Astrocyte of the cerebellum (primary cell): Measurements from ENCODE around the gene TPST1.

Experiments used
- DNase-seq: peaks from one replicate; pipeline ENCODE4 v3.0.0-alpha.2; 2011; ENCODE audit warnings: low read depth
- H3K4me3 ChIP-seq: 2 replicates; pipeline ENCODE4 v1.5.1; 2011; ENCODE audit warnings: mild to moderate bottlenecking, low read depth, low read length, moderate library complexity
- in situ Hi-C: cut with HindIII; loops from 2 replicates; pipeline ENCODE4 v1.10.0; 2017; ENCODE audit warnings: low sequenced_read_pairs
- TF ChIP-seq, protein P1 (sequence below): IDR thresholded peaks from 2 replicates; pipeline ENCODE4 v1.5.1; 2012; ENCODE audit warnings: low read length, low read depth, moderate library complexity, mild to moderate bottlenecking; ENCODE audit errors: missing control alignments

Gene TPST1

DNA sequence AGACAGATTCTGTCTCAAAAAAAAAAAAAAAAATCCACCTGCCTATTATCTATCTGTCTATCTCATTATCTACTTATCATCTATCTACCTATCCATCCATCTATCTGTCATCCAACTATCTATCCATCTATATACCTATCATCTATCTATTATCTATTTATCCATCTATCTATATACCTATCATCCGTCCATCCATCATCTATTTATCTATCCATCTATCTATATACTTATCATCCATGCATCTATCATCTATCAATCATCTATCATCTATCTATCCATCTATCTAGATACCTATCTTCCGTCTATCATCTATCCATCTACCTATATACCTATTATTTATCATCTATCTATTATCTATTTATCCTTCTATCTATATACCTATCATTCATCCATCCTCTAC is 16.5 kb upstream of the TPST1 start:
- DNase-seq = no peak
- TF ChIP-seq, protein P1, sequence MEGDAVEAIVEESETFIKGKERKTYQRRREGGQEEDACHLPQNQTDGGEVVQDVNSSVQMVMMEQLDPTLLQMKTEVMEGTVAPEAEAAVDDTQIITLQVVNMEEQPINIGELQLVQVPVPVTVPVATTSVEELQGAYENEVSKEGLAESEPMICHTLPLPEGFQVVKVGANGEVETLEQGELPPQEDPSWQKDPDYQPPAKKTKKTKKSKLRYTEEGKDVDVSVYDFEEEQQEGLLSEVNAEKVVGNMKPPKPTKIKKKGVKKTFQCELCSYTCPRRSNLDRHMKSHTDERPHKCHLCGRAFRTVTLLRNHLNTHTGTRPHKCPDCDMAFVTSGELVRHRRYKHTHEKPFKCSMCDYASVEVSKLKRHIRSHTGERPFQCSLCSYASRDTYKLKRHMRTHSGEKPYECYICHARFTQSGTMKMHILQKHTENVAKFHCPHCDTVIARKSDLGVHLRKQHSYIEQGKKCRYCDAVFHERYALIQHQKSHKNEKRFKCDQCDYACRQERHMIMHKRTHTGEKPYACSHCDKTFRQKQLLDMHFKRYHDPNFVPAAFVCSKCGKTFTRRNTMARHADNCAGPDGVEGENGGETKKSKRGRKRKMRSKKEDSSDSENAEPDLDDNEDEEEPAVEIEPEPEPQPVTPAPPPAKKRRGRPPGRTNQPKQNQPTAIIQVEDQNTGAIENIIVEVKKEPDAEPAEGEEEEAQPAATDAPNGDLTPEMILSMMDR = no peak
- no peak overlapping the region for H3K4me3 ChIP-seq
- in situ Hi-C loops = no loop called here

GRCh38 chr7:66189695-66190503 is 15.2 kb upstream of the TPST1 start:
- H3K4me3 ChIP-seq = no peak overlapping the region
- TF ChIP-seq, protein P1 = no peak
- DNase-seq = no peak
- in situ Hi-C loops = no loop called here

DNA sequence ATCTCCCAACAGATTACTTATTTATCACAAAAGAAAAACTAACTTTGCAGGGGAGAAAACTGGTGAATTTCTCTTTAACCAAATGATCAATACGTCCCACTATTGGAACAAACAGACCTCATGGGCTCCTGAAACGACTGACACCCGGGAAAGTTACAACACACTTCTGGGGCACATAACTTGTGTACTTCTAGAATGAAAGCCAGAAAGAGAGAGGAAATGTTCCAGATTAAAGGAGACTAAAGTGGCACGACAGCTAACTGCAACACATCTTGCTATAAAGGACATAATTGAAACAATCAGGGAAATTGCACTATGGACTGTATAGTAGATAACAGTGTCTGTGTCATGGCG is 14.7 kb upstream of the TPST1 start:
- in situ Hi-C loops = no loop called here
- DNase-seq = no peak
- TF ChIP-seq, protein P1 = no peak
- no peak overlapping the region for H3K4me3 ChIP-seq

GRCh38 chr7:66193146-66193725 is 11.9 kb upstream of the TPST1 start:
- DNase-seq = no peak
- in situ Hi-C loops = no loop called here
- H3K4me3 ChIP-seq = no peak overlapping the region
- TF ChIP-seq, protein P1 = no peak

- TF ChIP-seq, protein P1 = no peak
- in situ Hi-C loops = no loop called here
- no peak overlapping the region for H3K4me3 ChIP-seq
- DNase-seq = no peak
Observed at GRCh38 chr7:66198469-66198868, 6.7 kb upstream of the TPST1 start.

- in situ Hi-C loops = no loop called here
- DNase-seq = no peak
- TF ChIP-seq, protein P1 = no peak
- H3K4me3 ChIP-seq = no peak overlapping the region
Observed at GRCh38 chr7:66198956-66199355, 6.2 kb upstream of the TPST1 start.
